Breast epithelium (tissue), 4 donors: ENCODE results near the gene ARHGEF7. TPM values are rescaled to one million over a fixed set of nuclear protein-coding genes. Genes with fewer than 3 reads are reported as not detected.
A peak's percentile ranks its signal among the peaks of the same experiment; 100 is the strongest.

Experiments used
- DNase-seq, 2 donors: peaks; one replicate each; pipeline ENCODE4 v3.0.0-alpha.2; 2019; ENCODE audit warnings: low spot score in 2 of 2
- H3K27ac ChIP-seq, 2 donors: fragments of 200-600 bp; sonication (generic) in 1 of 2; one replicate each; pipeline ENCODE4 v1.5.1; 2016 to 2019; ENCODE audit warnings: mild to moderate bottlenecking in 1 of 2
- H3K27me3 ChIP-seq, 2 donors: fragments of 200-600 bp; sonication (generic) in 1 of 2; one replicate each; pipeline versions ENCODE4 v1.5.1 to v1.6.0; 2017 to 2019; ENCODE audit warnings: control low read depth in 1 of 2, mild to moderate bottlenecking in 1 of 2
- H3K36me3 ChIP-seq: fragments of 200-600 bp; one replicate; pipeline ENCODE4 v1.5.1; 2019
- H3K4me1 ChIP-seq, 2 donors: fragments of 200-600 bp; sonication (generic); one replicate each; pipeline ENCODE4 v1.5.1; 2016 to 2019; ENCODE audit warnings: control low read depth in 1 of 2
- H3K4me3 ChIP-seq, 3 donors: fragments of 200-600 bp; sonication (generic); 1 replicate in 2 of 3; 2 replicates in 1 of 3; pipeline ENCODE4 v1.5.1; 2016 to 2019; ENCODE audit warnings: mild to moderate bottlenecking in 3 of 3, moderate library complexity in 2 of 3
- H3K9me3 ChIP-seq, 2 donors: fragments of 200-600 bp; sonication (generic) in 1 of 2; one replicate each; pipeline ENCODE4 v1.5.1; 2016 to 2019; ENCODE audit warnings: control low read depth in 1 of 2
- POLR2A ChIP-seq: fragments of 450-650 bp; IDR thresholded peaks from one replicate; pipeline ENCODE4 v1.6.1; 2016; ENCODE audit warnings: antibody characterized with exemption, mild to moderate bottlenecking, moderate library complexity
- POLR2AphosphoS5 ChIP-seq, 3 donors: sonication (generic); formaldehyde crosslinking; IDR thresholded peaks; one replicate each; pipeline ENCODE4 v1.6.1; 2017; ENCODE audit warnings: antibody characterized with exemption in 3 of 3
- intact Hi-C: fragments of 100-400 bp; cut with DNase I; formaldehyde crosslinking; loops from one replicate; pipeline ENCODE4 v1.15.1; 2023; ENCODE audit warnings: low total_unique reads
- total RNA-seq, 3 donors: library from RNA; depleted of rRNA; stranded (reverse); fragments of >200 nt; gene quantifications; one replicate each; pipeline ENCODE4 v1.1.0, GENCODE V29; 2016
- TF ChIP-seq, protein P1 (sequence below), 3 donors: fragments of 450-650 bp; IDR thresholded peaks; one replicate each; pipeline ENCODE4 v1.5.1; 2016 to 2017; ENCODE audit warnings: antibody characterized with exemption in 3 of 3, mild to moderate bottlenecking in 3 of 3, moderate library complexity in 3 of 3

The ARHGEF7 gene
- total RNA-seq, 3 donors from 2014 or later = 79.6 to 92.0 (median 85.5) TPM

DNA sequence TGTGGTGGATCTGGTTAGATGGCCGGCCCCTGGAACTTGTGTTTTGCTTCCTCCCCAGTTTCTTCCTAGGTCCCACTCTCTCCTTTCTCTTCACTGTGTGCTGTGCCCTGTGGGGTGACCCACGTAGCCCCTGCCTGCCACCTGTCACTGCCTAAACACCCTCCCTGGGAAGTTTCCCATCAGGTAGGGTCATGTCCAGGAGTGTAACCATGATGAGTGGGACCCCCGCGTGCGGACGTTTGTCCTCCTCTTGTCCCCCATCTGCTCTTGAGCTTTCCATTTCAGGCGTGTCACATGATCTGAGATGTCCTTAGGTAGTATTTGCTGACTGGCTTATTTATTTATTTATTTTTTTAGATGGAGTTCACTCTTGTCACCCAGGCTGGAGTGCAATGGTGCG lies 61.3 kb downstream of the ARHGEF7 start:
- Histone ChIP-seq H3K36me3 (no peaks in the 10 kb centered on the region), H3K9me3 (no peaks in the 10 kb centered on the region), H3K4me1 (peaks cover 0 to 6% of the 10 kb centered on the region in 2 donors), H3K27me3 (no peaks in the 10 kb centered on the region), H3K27ac (peak overlapping the region; percentile 63 to 89), H3K4me3 (no peak overlapping the region)
- intact Hi-C loops = no loop called here
- no peak for DNase-seq
- TF ChIP-seq POLR2AphosphoS5 (IDR thresholded peaks at IDR 0.05) (no peak), POLR2A (no peak)
- TF ChIP-seq, protein P1, sequence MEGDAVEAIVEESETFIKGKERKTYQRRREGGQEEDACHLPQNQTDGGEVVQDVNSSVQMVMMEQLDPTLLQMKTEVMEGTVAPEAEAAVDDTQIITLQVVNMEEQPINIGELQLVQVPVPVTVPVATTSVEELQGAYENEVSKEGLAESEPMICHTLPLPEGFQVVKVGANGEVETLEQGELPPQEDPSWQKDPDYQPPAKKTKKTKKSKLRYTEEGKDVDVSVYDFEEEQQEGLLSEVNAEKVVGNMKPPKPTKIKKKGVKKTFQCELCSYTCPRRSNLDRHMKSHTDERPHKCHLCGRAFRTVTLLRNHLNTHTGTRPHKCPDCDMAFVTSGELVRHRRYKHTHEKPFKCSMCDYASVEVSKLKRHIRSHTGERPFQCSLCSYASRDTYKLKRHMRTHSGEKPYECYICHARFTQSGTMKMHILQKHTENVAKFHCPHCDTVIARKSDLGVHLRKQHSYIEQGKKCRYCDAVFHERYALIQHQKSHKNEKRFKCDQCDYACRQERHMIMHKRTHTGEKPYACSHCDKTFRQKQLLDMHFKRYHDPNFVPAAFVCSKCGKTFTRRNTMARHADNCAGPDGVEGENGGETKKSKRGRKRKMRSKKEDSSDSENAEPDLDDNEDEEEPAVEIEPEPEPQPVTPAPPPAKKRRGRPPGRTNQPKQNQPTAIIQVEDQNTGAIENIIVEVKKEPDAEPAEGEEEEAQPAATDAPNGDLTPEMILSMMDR (IDR thresholded peaks at IDR 0.05) = no peak

DNA sequence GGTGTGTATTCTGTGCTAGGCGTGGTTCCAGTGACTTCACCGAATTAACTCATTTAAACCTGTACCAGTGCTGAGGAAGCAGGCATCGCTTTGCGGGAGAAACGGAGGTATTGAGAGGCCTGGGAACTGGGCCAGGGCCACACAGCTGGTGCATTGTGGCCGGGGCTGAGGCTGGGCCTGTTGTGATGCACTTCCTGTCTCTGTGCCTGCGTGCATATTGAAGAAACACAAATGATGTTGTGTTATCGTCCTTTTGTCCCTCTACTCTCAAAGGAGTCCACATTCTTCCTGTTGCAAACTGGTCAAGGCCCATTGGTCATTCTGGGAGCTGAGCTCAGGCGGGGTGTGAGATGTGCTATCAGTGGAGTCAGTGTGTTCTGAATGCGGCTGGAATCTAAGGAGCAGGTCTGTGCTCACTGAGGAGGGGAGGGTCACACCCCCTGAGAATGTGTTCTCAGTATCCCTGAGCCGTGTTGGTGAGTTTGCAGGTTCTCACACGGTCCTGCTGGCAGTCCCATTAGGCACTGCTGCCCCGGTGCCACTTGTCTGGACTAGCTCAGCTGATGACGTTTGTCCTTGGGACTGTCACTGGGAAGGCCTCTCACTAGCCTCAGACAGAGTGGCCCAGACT lies 62.1 kb downstream of the ARHGEF7 start:
- Histone ChIP-seq H3K9me3 (no peaks in the 10 kb centered on the region), H3K27me3 (no peaks in the 10 kb centered on the region), H3K4me3 (no peak overlapping the region), H3K27ac (peak overlapping the region; percentile 63 to 89), H3K36me3 (no peaks in the 10 kb centered on the region), H3K4me1 (peaks cover 0 to 6% of the 10 kb centered on the region in 2 donors)
- intact Hi-C loops = no loop called here
- TF ChIP-seq POLR2AphosphoS5 (IDR thresholded peaks at IDR 0.05) (no peak), POLR2A (no peak)
- TF ChIP-seq, protein P1 (IDR thresholded peaks at IDR 0.05) = no peak
- DNase-seq = peak in 1 of 2 donors; percentile 27

DNA sequence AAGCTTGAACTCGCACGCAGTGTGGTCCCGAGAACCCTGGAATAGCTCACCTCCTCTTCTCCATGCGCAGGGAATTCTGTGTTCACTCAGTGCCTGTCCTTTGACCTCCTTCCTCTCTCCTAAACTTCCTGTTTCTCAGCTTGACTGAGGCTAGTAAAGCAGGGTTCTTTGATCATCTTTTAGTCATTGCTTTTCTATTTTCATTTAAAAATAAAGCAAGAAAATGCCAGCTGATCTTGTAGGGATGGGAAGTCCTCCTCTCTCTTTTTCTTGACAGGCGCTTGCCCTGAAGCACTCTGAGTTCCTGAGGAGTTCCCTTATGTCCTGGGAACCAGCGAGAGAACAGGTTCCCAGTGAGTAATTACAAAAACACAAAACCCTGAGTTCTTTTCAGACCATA lies 62.8 kb downstream of the ARHGEF7 start:
- no peak overlapping the region for H3K4me3 ChIP-seq
- no peak for DNase-seq
- no peaks in the 10 kb centered on the region for H3K27me3 ChIP-seq
- H3K27ac ChIP-seq = peak overlapping the region; percentile 63 to 89
- intact Hi-C loops = no loop called here
- H3K4me1 ChIP-seq = peaks cover 0 to 6% of the 10 kb centered on the region in 2 donors
- no peak for TF ChIP-seq POLR2A
- TF ChIP-seq, protein P1 (IDR thresholded peaks at IDR 0.05) = no peak
- TF ChIP-seq POLR2AphosphoS5 (IDR thresholded peaks at IDR 0.05) = no peak
- H3K36me3 ChIP-seq = no peaks in the 10 kb centered on the region
- H3K9me3 ChIP-seq = no peaks in the 10 kb centered on the region

DNA sequence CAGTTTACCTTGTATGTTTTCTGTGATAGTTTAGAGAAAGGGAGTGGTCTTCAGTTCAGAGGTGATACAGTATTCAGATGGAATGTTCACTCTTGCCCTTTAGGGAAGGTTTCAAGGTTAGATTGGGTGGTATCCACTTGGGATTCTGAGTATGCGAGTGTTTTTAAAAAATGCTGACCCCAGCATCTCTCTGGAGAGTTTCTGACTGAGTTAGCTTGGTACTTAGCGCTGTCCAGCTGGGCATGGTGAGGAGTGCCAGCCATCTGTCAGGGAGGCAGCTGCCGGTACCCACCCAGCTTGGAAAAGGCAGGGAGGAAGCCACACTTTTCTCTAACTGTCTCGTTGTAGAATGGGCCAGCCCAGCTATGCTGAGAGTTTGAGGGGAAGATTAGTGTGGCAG lies 63.3 kb downstream of the ARHGEF7 start:
- H3K4me3 ChIP-seq = no peak overlapping the region
- intact Hi-C loops = no loop called here
- TF ChIP-seq POLR2AphosphoS5 (IDR thresholded peaks at IDR 0.05) = no peak
- H3K27ac ChIP-seq = peak overlapping the region; percentile 1 to 64
- H3K27me3 ChIP-seq = no peaks in the 10 kb centered on the region
- peaks cover 0 to 6% of the 10 kb centered on the region in 2 donors for H3K4me1 ChIP-seq
- H3K36me3 ChIP-seq = no peaks in the 10 kb centered on the region
- no peak for DNase-seq
- no peaks in the 10 kb centered on the region for H3K9me3 ChIP-seq

DNA sequence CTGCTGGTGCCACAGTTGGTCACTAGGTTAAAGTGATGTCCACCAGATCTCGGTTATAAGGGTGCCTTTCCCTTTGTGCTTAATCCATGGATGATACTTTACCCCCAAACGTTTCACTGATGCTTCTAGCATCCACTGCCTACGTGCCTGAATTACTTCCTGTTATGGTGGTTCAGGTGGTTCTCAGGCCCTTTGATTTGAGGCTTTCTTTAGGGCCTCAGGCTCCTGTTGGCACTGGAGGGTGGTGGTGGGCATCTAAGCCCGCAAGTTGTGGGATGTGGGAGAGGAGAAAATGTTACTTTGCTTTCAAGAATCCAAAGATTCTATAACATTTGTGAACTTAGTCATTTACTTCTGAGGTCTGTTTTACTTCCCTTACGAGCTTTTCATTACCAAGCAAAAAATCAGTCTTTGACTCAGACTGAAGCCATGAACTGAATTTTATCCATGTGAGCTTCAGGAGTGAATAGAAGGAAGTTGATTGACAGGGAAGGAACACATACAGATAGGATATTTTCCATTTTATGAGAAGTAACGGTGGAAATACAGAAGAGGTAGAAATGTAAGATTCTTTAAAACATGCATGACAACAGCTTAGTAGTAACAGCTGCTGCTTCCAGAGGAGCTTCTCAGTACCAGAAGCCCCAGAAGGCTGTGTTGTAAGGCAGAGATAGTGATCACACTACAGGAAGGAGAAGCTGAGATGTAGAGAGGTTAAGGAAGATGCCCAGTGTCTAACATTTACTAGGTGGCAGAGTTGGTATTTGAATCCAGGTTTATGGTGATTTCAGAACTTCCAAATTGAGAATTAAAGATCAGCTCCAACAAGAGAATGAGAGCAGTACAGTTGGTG lies 65.0 kb downstream of the ARHGEF7 start:
- Histone ChIP-seq H3K27ac (peak overlapping the region in 1 of 2 donors; percentile 24), H3K27me3 (no peaks in the 10 kb centered on the region), H3K36me3 (no peaks in the 10 kb centered on the region), H3K9me3 (no peaks in the 10 kb centered on the region), H3K4me1 (peaks cover 0 to 6% of the 10 kb centered on the region in 2 donors), H3K4me3 (no peak overlapping the region)
- TF ChIP-seq, protein P1 (IDR thresholded peaks at IDR 0.05) = no peak
- intact Hi-C loops = no loop called here
- no peak for DNase-seq
